Vagina (tissue), 2 donors: ENCODE data around the gene ZBTB32.

Experiments
- CTCF ChIP-seq, 3 experiments: fragments of 450-650 bp in 2 of 3; fragments of 200-600 bp in 1 of 3; sonication (generic) in 1 of 3; IDR thresholded peaks; one replicate each; pipeline ENCODE4 v1.5.1; 2017 to 2019; ENCODE audit warnings: antibody characterized with exemption in 3 of 3, mild to moderate bottlenecking in 2 of 3, moderate library complexity in 2 of 3
- POLR2AphosphoS5 ChIP-seq, 2 donors: sonication (generic); formaldehyde crosslinking; IDR thresholded peaks; one replicate each; pipeline ENCODE4 v1.9.0; 2017; ENCODE audit warnings: antibody characterized with exemption in 2 of 2, mild to moderate bottlenecking in 2 of 2, low read depth in 1 of 2; ENCODE audit not compliant: insufficient read depth in 1 of 2

- TF ChIP-seq CTCF (IDR thresholded peaks at IDR 0.05) (no peak), POLR2AphosphoS5 (IDR thresholded peaks at IDR 0.05; ENCODE audit: insufficient read depth in 1 of 2, low read depth in 1 of 2) (no peak)
These were observed 10.9 kb upstream of the ZBTB32 start for GRCh38 chr19:35693422-35693821.
